GM12891 (cell line): ENCODE data around the gene MED29.

Experiments used
- DNase-seq: peaks from one replicate; pipeline ENCODE4 v3.0.0; 2011; ENCODE audit warnings: low spot score; ENCODE audit not compliant: insufficient read length
- FAIRE-seq: peaks from 2 replicates; lab custom pipeline; 2011; peaks lifted over from hg19 to GRCh38; lab: Jason Lieb, UNC
- PAX5 ChIP-seq: IDR thresholded peaks from 2 replicates; pipeline ENCODE4 v1.6.1; 2011; ENCODE audit warnings: low read length, moderate library complexity, mild to moderate bottlenecking; ENCODE audit not compliant: insufficient read depth, severe bottlenecking
- POLR2A ChIP-seq: IDR thresholded peaks from 2 replicates; pipeline ENCODE4 v1.6.1; 2011; ENCODE audit warnings: low read depth, low read length, control low read depth
- POLR2AphosphoS5 ChIP-seq: IDR thresholded peaks from 2 replicates; pipeline ENCODE4 v1.6.1; 2011; ENCODE audit warnings: low read depth, low read length, control low read depth
- POU2F2 ChIP-seq: IDR thresholded peaks from 2 replicates; pipeline ENCODE4 v1.6.1; 2011; ENCODE audit warnings: low read depth, mild to moderate bottlenecking, control low read depth, low read length, moderate library complexity
- SPI1 ChIP-seq: IDR thresholded peaks from 2 replicates; pipeline ENCODE4 v1.6.1; 2011; ENCODE audit warnings: low read depth, low read length, control low read depth
- TAF1 ChIP-seq: IDR thresholded peaks from 2 replicates; pipeline ENCODE4 v1.6.1; 2011; ENCODE audit warnings: low read depth, low read length, control low read depth

The MED29 gene

DNA sequence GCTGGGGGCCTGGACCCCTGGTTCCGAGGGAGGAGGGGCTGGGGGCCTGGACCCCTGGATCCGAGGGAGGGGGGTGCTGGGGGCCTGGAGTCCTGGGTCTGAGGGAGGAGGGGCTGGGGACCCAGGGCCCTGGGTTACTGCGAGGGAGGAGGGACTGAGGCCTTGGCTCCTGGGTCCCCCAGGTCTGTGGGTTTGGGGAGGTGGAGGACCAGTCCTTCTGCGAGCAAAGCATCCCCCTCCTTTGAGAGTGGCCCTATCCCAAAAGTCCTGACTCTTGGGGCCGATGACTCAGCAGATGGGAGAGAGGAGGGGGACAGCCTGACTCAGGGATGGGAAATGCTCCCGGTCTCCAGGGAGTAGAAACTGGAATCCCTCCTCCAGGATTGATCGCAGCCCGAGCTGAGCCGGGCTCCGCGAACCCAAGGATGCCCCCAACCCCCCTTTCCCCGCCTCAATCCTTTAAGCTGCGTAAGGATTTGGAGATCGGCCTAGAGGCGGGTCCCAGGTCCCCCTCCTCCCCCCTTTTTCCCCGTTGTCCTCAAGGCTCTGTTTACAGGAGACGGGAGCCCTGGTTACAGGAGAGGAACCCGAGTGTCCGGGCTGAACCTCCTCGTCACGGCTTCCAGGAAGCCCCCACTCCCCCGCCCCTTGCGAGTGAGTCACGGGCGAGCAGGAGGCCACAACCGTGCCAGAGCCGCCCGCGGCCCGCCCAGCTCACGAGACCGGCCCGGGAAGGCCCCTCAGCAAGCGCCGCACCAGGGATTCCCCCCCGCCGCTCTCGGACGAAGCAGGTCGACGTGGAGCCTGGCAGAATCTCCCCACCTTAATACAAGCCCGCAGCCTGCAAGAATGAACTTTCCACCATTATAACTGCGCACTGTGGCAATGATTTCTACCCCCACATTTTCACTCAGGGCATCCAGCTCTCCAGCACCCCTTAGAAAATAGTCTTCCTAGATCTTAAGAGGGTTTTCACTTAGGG is 12.4 kb downstream of the MED29 start:
- DNase-seq (peak; percentile 57), FAIRE-seq (peak; percentile 51)
- TF ChIP-seq POU2F2 (peak; percentile 29; the same call in 1 of the 2 replicates), POLR2AphosphoS5 (peak; percentile 13; the same call in 1 of the 2 replicates), PAX5 (peak; percentile 21), TAF1 (peak; percentile 35; the same call in 1 of the 2 replicates), POLR2A (no peak), SPI1 (no peak)

DNA sequence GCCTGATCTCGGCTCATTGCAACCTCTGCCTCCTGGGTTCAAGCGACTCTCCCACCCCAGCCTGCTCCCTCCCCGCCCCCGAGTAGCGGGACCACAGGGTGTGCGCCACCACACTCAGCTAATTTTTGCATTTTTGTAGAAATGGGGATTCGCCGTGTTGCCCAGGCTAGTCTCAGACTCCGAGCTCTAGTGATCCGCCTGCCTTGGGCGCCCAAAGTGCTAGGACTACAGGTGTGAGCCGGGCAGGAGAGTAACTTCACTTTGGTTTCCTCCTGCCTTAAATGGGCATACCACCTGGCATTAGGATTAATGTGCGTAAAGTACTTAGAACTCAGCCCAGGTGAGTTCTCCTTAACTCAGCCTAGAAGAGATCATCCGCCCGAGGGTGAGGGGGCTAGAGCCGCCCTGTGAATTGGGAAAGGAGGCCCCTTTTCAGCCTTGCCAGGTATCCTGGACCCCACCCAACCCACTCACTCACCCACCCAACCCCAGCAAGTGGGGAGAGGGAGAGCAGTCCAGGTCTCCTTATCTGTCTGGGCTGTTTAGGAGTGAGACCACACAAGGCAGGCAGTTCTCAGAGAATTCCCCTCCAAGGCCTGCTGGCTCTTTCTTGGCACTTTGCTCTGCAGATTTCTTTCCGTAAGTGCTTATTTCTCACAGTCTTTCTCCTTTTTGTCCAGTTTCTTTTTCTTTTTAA is 14.2 kb downstream of the MED29 start:
- FAIRE-seq, result no peak
- DNase-seq, result no peak
- TF ChIP-seq TAF1, result no peak
- no peak for TF ChIP-seq POLR2A
- no peak for TF ChIP-seq POU2F2
- no peak for TF ChIP-seq POLR2AphosphoS5

- DNase-seq (no peak), FAIRE-seq (no peak)
Measured at GRCh38 chr19:39405958-39406655, 14.9 kb downstream of the MED29 start.

DNA sequence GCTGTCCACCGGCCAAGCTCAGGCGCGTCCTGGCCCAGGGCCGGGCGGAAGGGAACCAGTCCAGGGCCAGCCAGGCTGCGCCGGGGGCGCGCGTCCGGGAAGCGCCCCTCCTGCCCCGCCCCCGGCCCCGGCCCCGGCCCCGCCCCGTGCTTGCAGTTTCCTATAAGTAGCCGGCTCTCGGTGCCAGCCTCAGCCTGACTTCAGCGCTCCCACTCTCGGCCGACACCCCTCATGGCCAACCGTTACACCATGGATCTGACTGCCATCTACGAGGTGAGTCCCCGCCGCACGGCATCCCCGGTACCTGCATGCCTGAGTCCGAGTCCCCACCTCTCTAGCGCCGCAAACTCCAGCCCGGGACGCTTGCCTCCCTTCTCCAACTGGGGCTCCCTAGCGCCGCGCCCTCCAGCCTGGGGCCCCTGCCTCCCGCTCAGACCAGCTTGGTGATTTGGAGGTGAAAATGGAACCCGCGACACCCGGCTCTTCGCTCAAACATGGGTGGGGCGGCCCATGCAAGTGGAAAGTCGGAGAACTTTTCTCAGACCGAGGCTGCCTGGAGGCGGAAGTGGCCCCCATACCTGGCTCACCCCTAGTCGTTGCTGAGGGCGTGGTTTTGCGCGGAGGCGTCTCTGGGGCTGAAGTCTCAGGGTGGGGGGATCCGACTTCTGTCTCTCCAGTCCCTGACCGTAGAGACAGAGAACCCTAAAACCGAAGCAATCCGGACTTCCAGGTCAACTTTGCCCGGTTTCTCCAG is 15.7 kb downstream of the MED29 start, which contains the start of gene ZFP36:
TSS of gene ZFP36 (plus strand) at position 192 of the 754 bp plus-strand sequence. CDS start at position 250, 58 bp downstream.
- FAIRE-seq (peak; percentile 91), DNase-seq (peak; percentile 62)
- TF ChIP-seq SPI1 (peak; percentile 53), POU2F2 (peak; percentile 87), PAX5 (no peak), POLR2A (peak; percentile 99), TAF1 (peak; percentile 66; the same call in 1 of the 2 replicates), POLR2AphosphoS5 (peak; percentile 99)

More at GRCh38 chr19:39405958-39406655, 14.9 kb downstream of the MED29 start:
- TF ChIP-seq POU2F2 (no peak), POLR2A (no peak), PAX5 (no peak), TAF1 (no peak)

GRCh38 chr19:39407410-39407659 is 16.2 kb downstream of the MED29 start:
- no peak for FAIRE-seq
- no peak for TF ChIP-seq POLR2AphosphoS5
- TF ChIP-seq POLR2A, result no peak
- no peak for TF ChIP-seq PAX5
- no peak for TF ChIP-seq POU2F2
- no peak for TF ChIP-seq SPI1
- no peak for TF ChIP-seq TAF1
- no peak for DNase-seq

- DNase-seq (no peak), FAIRE-seq (no peak)
- TF ChIP-seq POU2F2, result no peak
- no peak; the same call in 1 of the 2 replicates for TF ChIP-seq POLR2AphosphoS5
- 0 out of 2 replicates have a peak, but pooled peaks have one; percentile 23 for TF ChIP-seq TAF1
- TF ChIP-seq PAX5, result no peak
- TF ChIP-seq SPI1, result no peak
- peak; percentile 21 for TF ChIP-seq POLR2A
Measured at GRCh38 chr19:39407660-39408391, 16.6 kb downstream of the MED29 start.

GRCh38 chr19:39408392-39409207 is 17.4 kb downstream of the MED29 start:
- TF ChIP-seq POU2F2, result peak; percentile 10; the same call in 1 of the 2 replicates
- TF ChIP-seq POLR2AphosphoS5, result peak; percentile 18; the same call in 1 of the 2 replicates
- TF ChIP-seq TAF1, result peak; percentile 14; the same call in 1 of the 2 replicates
- TF ChIP-seq SPI1, result no peak
- no peak for FAIRE-seq
- no peak for DNase-seq
